ENCODE measurements around the gene PECR.

- TF ChIP-seq CTCF (IDR thresholded peaks at IDR 0.05; ENCODE audit: low read depth, low read length) (no peak), EZH2phosphoT487 (IDR thresholded peaks at IDR 0.05; ENCODE audit: low read depth) (no peak)
These were observed 49.5 kb downstream of the PECR start for GRCh38 chr2:216031960-216032689.

Measured in OCI-LY3 (cell line).